Caki2 (cell line): ENCODE data around the gene GPR17. TPM values are rescaled to one million over a fixed set of nuclear protein-coding genes. Genes with fewer than 3 reads are reported as not detected.

Source experiments
- DNase-seq: peaks from one replicate; pipeline ENCODE4 v3.0.0-alpha.2; 2015; ENCODE audit warnings: low read depth
- in situ Hi-C: cut with HindIII; loops from 2 replicates; pipeline ENCODE4 v1.10.0; 2016; ENCODE audit warnings: low sequenced_read_pairs, low pct_unique_long_range_greater_than_20kb, mixed read lengths
- total RNA-seq: library from RNA; depleted of rRNA; stranded (reverse); fragments of >200 nt; shearing (Covaris generic); gene quantifications from 2 replicates; pipeline ENCODE4 v1.2.3, GENCODE V29; 2014; ENCODE audit warnings: low replicate concordance

GPR17 gene
- total RNA-seq, 1 experiment from 2014 or later: not detected

DNA sequence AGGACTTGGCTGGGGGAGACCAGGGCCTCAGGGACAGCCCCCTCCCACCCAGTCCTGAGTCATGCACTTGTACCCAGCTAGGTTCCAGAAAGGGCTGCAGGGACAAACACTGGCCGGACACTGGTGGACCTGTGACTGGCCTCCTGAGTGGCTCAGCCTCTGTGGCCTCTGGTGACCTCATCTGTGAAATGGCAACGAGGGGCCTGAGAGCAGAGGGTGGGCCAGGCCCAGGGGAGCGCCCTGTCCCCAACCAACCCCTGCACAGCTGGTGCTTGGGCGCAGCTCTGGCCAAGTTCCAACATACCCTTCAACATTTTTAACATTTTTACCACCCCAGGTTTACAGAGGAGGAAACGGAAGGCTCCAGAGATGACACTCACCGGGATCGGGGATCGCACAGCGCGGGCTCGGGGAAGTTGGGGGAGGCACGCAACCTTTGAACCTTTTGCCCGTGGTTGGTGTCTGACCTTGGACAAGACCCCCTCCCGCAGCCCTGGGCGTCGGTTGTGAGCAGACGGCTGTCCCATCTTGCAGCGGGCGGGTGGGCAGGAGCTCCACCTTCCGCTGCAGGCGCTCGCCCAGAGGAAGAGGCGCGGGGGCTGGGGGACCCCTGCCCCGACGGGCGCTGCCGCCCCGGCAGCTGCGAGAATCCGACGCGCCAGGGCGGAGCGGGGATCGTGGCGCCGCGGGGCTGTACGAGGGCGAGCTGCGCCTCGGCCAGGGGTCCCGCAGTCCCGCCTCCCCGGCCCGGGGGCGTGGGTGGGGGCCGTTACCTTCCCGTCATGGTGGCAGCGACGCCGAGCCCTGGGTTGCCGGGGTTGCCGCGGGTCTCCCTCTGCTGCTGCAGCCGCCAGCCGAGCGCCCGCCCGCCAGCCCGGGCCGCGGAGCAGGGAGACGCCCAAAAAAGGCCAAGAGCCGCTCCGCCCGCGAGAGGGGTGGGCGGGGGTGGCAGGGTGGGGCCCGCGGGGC is 28.6 kb downstream of the GPR17 start:
- in situ Hi-C loops: no loop called here
- DNase-seq: no peak

- DNase-seq: no peak
These were observed 29.6 kb downstream of the GPR17 start, which contains the start of gene LIMS2 for GRCh38 chr2:127675331-127676261. Gene LIMS2 (minus strand): TSS chr2:127675530. CDS start chr2:127675024, 506 bp downstream.

GRCh38 chr2:127676906-127677305 is 31.0 kb downstream of the GPR17 start:
- in situ Hi-C loops: no loop called here
- DNase-seq: no peak

More at GRCh38 chr2:127675331-127676261, 29.6 kb downstream of the GPR17 start, which contains the start of gene LIMS2:
- in situ Hi-C loops: no loop called here

DNA sequence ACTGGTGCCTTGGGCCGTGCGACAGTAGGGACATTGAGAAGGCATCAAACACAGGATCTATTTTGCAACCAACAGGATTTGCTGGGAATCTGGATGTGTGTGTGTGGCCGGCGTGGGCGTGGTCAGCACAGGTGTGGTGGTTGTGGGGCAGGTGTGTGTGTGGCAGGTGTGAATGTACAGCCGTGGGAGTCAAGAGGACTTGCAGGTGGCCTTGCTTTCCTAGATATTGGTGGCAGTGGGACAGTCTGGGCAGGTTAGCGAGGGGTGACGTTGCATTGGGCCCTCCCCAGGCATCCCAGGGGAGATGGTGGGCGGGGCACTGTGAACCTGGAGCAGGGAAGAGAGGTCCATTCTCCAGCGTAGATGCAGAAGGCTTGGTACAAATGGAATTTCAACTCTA is 32.6 kb downstream of the GPR17 start:
- no peak for DNase-seq
- in situ Hi-C loops: no loop called here

GRCh38 chr2:127678991-127679390 is 33.0 kb downstream of the GPR17 start:
- in situ Hi-C loops: no loop called here

DNA sequence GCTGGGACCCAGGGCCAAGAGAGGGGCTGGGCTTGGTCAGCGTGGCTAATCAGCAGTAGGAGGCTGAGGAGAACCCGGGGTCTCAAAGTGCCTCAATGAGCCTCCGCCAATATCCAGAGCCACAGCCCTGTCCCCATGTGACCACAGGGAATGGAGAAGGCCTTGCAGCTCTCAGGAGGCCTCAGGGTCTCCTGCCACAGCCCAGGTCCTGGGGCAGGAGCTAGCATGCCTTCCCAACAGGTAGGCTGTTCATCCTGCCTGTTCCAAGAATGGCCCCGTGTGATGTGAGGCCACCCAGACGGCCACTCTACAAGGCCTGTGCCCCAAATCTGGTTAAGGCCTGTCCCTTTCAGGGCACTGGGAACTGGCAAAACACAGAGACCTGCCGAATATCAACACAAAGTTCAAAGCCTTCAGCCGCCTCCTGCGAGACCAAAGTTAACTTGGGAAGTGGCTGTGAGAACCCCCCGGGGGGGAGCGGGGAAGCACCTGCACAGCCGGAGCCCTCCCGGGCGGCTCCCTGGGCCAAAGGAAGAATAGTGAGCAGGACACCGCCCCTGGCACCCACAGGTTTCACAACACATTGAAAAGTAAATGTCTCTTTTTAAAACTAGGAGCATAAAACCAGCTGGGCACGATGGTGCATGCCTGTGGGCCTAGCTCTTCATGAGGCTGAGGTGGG is 33.9 kb downstream of the GPR17 start:
- in situ Hi-C loops: no loop called here

More at GRCh38 chr2:127678991-127679390, 33.0 kb downstream of the GPR17 start:
- DNase-seq: no peak

DNA sequence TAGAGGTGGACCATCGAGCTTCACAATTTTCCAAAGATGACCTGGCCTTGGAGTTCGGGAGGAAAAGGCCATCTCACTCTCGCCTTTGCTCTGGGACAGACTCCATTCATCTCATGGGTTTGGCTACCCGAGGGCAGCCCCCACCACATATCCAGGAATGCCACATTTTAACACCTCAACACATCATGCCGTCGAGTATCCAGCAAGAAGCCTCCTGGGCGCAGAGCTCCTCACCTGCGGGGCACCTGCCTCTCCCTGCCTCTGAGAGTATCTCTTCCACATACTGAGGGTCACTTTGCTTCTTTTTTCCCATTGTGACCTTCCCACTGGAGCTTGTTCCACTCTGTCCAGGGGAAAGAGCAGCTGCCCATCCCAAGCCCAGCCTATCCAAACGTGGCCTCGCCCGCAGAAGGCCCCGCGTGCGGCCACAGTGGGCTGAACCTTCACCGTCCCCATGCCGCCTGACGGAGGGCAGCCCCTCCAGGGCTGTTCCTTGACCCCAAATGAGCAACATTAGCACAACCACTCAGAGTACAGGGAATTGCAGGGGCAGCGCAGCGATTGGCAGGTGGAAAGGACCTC is 34.8 kb downstream of the GPR17 start:
- in situ Hi-C loops: no loop called here
- no peak for DNase-seq

More for the DNA sequence above, 33.9 kb downstream of the GPR17 start:
- no peak for DNase-seq

- in situ Hi-C loops: no loop called here
- no peak for DNase-seq
These were observed 35.4 kb downstream of the GPR17 start for GRCh38 chr2:127681288-127681804.

GRCh38 chr2:127681976-127682857 is 36.3 kb downstream of the GPR17 start:
- no peak for DNase-seq
- in situ Hi-C loops: no loop called here

- DNase-seq: no peak
- in situ Hi-C loops: no loop called here
These were observed 37.1 kb downstream of the GPR17 start for GRCh38 chr2:127683056-127683455.

- in situ Hi-C loops: no loop called here
- DNase-seq: no peak
These were observed 37.8 kb downstream of the GPR17 start for GRCh38 chr2:127683757-127684156.

- no peak for DNase-seq
- in situ Hi-C loops: no loop called here
These were observed 39.6 kb downstream of the GPR17 start for GRCh38 chr2:127685410-127686080.

GRCh38 chr2:127688405-127688804 is 42.5 kb downstream of the GPR17 start:
- no peak for DNase-seq
- in situ Hi-C loops: no loop called here

DNA sequence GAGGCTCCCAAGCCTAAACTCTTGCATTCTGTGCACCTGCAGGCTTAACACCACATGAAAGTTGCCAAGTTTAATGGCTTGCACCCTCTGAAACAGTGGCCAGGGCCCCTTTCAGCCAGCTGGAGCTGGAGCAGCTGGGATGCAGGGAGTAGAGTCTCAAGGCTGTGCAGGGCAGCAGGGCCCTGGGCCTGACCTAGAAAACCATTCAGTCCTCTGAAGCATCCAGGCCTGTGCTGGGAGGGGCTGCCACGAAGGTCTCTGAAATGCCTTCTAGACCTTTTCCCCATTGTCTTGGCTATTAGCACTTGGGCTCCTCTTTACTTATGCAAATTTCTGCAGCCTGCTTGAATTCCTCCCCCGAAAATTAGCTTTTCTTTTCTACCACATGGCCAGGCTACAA is 44.7 kb downstream of the GPR17 start:
- in situ Hi-C loops: no loop called here
- no peak for DNase-seq

- DNase-seq: no peak
- in situ Hi-C loops: no loop called here
These were observed 49.0 kb downstream of the GPR17 start for GRCh38 chr2:127694986-127695385.
